ENCODE data around the gene KCTD17.

GRCh38 chr22:37080438-37080837, 28.9 kb downstream of the KCTD17 start:
- TF ChIP-seq CTCF (IDR thresholded peaks at IDR 0.05; ENCODE audit: low read length) (no peak), EZH2 (IDR thresholded peaks at IDR 0.05; ENCODE audit: borderline replicate concordance, low read length) (no peak)
